Measurements from ENCODE around the gene DIAPH1. TPM values are rescaled to one million over a fixed set of nuclear protein-coding genes. Genes with fewer than 3 reads are reported as not detected.

DIAPH1 gene
- polyA plus RNA-seq, 1 experiment = 27.1 TPM

- no peaks in the 10 kb centered on the region for H3K9me3 ChIP-seq (ENCODE audit: control insufficient read depth, insufficient read depth, low read length)
- H3K4me3 ChIP-seq (ENCODE audit: low read depth, low read length) = no peak overlapping the region
- TF ChIP-seq, protein P1, sequence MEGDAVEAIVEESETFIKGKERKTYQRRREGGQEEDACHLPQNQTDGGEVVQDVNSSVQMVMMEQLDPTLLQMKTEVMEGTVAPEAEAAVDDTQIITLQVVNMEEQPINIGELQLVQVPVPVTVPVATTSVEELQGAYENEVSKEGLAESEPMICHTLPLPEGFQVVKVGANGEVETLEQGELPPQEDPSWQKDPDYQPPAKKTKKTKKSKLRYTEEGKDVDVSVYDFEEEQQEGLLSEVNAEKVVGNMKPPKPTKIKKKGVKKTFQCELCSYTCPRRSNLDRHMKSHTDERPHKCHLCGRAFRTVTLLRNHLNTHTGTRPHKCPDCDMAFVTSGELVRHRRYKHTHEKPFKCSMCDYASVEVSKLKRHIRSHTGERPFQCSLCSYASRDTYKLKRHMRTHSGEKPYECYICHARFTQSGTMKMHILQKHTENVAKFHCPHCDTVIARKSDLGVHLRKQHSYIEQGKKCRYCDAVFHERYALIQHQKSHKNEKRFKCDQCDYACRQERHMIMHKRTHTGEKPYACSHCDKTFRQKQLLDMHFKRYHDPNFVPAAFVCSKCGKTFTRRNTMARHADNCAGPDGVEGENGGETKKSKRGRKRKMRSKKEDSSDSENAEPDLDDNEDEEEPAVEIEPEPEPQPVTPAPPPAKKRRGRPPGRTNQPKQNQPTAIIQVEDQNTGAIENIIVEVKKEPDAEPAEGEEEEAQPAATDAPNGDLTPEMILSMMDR (IDR thresholded peaks at IDR 0.05; ENCODE audit: low read depth, low read length) = no peak
- H3K27me3 ChIP-seq (ENCODE audit: control insufficient read depth, insufficient read depth, low read length) = no peaks in the 10 kb centered on the region
- no peak for DNase-seq (ENCODE audit: low read depth, low spot score)
- H3K27ac ChIP-seq (ENCODE audit: low read depth, low read length) = peak overlapping the region; percentile 92
- ChIA-PET CTCF (interaction anchor here (0.9 to 9.0 kb wide), 12 partner anchors 11 to 1164 kb away, joined by 3 to 165 read pairs (median 5); partner anchors contain the start of genes PCDHGA10, PCDHGA12, PCDHGB3 and PCDHGC3), POLR2A (interaction anchor here (1.0 to 1.4 kb wide), 2 partner anchors 10 to 35 kb away, joined by 4 to 10 read pairs; no protein-coding TSS in a partner anchor)
These were observed 96.5 kb downstream of the DIAPH1 start for GRCh38 chr5:141522301-141522700.

GRCh38 chr5:141521244-141521781 is 97.5 kb downstream of the DIAPH1 start:
- Histone ChIP-seq H3K27me3 (ENCODE audit: control insufficient read depth, insufficient read depth, low read length) (no peaks in the 10 kb centered on the region), H3K27ac (ENCODE audit: low read depth, low read length) (peak overlapping the region; percentile 92), H3K4me3 (ENCODE audit: low read depth, low read length) (no peak overlapping the region), H3K9me3 (ENCODE audit: control insufficient read depth, insufficient read depth, low read length) (no peaks in the 10 kb centered on the region)
- ChIA-PET POLR2A (interaction anchor here (1.1 to 2.2 kb wide), 5 partner anchors 9 to 44 kb away, joined by 3 to 40 read pairs (median 9); partner anchors contain the start of gene PCDHGC5), CTCF (interaction anchor here (0.6 to 9.0 kb wide), 12 partner anchors 10 to 1163 kb away, joined by 3 to 165 read pairs (median 5); partner anchors contain the start of genes PCDHGA12, PCDHGB3 and PCDHGC5)
- TF ChIP-seq, protein P1 (IDR thresholded peaks at IDR 0.05; ENCODE audit: low read depth, low read length) = no peak
- DNase-seq (ENCODE audit: low read depth, low spot score) = peak; percentile 97

- TF ChIP-seq, protein P1 (IDR thresholded peaks at IDR 0.05; ENCODE audit: low read depth, low read length) = no peak
- no peaks in the 10 kb centered on the region for H3K9me3 ChIP-seq (ENCODE audit: control insufficient read depth, insufficient read depth, low read length)
- ChIA-PET POLR2A (interaction anchor here (0.6 to 2.2 kb wide), 2 partner anchors 11 to 191 kb away, joined by 3 to 40 read pairs; no protein-coding TSS in a partner anchor), CTCF (interaction anchor here (1.0 to 7.0 kb wide), 4 partner anchors 9 to 44 kb away, joined by 4 to 165 read pairs (median 12); no protein-coding TSS in a partner anchor)
- no peaks in the 10 kb centered on the region for H3K27me3 ChIP-seq (ENCODE audit: control insufficient read depth, insufficient read depth, low read length)
- no peak overlapping the region for H3K4me3 ChIP-seq (ENCODE audit: low read depth, low read length)
- no peak for DNase-seq (ENCODE audit: low read depth, low spot score)
- no peak overlapping the region for H3K27ac ChIP-seq (ENCODE audit: low read depth, low read length)
These were observed 98.9 kb downstream of the DIAPH1 start for GRCh38 chr5:141519605-141520565.

DNA sequence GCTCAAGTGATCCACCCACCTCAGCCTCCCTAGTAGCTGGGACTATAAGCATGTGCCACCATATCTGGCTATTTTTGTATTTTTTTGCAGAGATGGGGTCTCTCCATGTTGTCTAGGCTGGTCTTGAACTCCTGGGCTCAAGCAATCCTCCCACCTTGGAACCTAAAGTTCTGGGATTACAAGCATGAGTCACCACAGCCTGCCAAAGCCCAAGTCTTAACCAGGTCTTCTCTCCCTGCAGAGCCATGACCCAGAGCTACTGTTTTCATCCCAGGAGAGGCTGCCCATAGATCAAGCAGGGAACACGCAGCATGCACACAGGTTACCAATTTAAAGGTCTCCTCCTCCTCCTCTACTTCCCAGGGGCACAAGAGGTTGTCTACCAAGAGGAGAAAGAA is 100.2 kb downstream of the DIAPH1 start:
- Histone ChIP-seq H3K9me3 (ENCODE audit: control insufficient read depth, insufficient read depth, low read length) (no peaks in the 10 kb centered on the region), H3K27me3 (ENCODE audit: control insufficient read depth, insufficient read depth, low read length) (no peaks in the 10 kb centered on the region), H3K4me3 (ENCODE audit: low read depth, low read length) (no peak overlapping the region), H3K27ac (ENCODE audit: low read depth, low read length) (peak overlapping the region; percentile 73)
- ChIA-PET POLR2A (interaction anchor here (0.6 to 1.9 kb wide), 5 partner anchors 9 to 99 kb away, joined by 3 to 26 read pairs (median 4); partner anchors contain the start of gene PCDHGC3), CTCF (interaction anchor here (0.6 to 2.1 kb wide), 4 partner anchors 11 to 45 kb away, joined by 3 to 18 read pairs (median 4); no protein-coding TSS in a partner anchor)
- TF ChIP-seq, protein P1 (IDR thresholded peaks at IDR 0.05; ENCODE audit: low read depth, low read length) = no peak
- DNase-seq (ENCODE audit: low read depth, low spot score) = no peak

Measured in AG04450 (cell line).